ENCODE measurements around the gene TIMP2. TPM values are rescaled to one million over a fixed set of nuclear protein-coding genes. Genes with fewer than 3 reads are reported as not detected.

TIMP2 gene
- total RNA-seq, 2 donors from 2014 or later = 99.1 to 158 TPM

GRCh38 chr17:78970834-78971755 lies 45.9 kb upstream of the TIMP2 start:
- peak; percentile 82 for DNase-seq (ENCODE audit: low spot score)
- Histone ChIP-seq H3K27me3 (no peaks in the 10 kb centered on the region), H3K9me3 (no peaks in the 10 kb centered on the region), H3K4me3 (no peak overlapping the region), H3K4me1 (peaks cover 0 to 45% of the 10 kb centered on the region in 2 donors), H3K36me3 (peaks cover 5% of the 10 kb centered on the region), H3K27ac (peak overlapping the region; percentile 58 to 60)
- TF ChIP-seq CTCF (IDR thresholded peaks at IDR 0.05) = peak; percentile 79 to 94

- DNase-seq (ENCODE audit: low spot score) = no peak
These were observed 44.7 kb upstream of the TIMP2 start for GRCh38 chr17:78969865-78970264.

GRCh38 chr17:78967782-78968362 lies 42.7 kb upstream of the TIMP2 start:
- no peak for DNase-seq (ENCODE audit: low spot score)
- H3K9me3 ChIP-seq = no peaks in the 10 kb centered on the region
- H3K27me3 ChIP-seq = no peaks in the 10 kb centered on the region
- H3K27ac ChIP-seq = no peak overlapping the region
- H3K4me1 ChIP-seq = peaks cover 0 to 18% of the 10 kb centered on the region in 2 donors
- no peak overlapping the region for H3K4me3 ChIP-seq
- no peak for TF ChIP-seq CTCF (IDR thresholded peaks at IDR 0.05)
- H3K36me3 ChIP-seq = peaks cover 5% of the 10 kb centered on the region

More at GRCh38 chr17:78969865-78970264, 44.7 kb upstream of the TIMP2 start:
- Histone ChIP-seq H3K9me3 (no peaks in the 10 kb centered on the region), H3K4me1 (peaks cover 0 to 32% of the 10 kb centered on the region in 2 donors), H3K27me3 (no peaks in the 10 kb centered on the region), H3K4me3 (no peak overlapping the region), H3K36me3 (peaks cover 5% of the 10 kb centered on the region), H3K27ac (peak overlapping the region in 1 of 2 donors; percentile 58)
- TF ChIP-seq CTCF (IDR thresholded peaks at IDR 0.05) = no peak

- TF ChIP-seq CTCF (IDR thresholded peaks at IDR 0.05) = no peak
- Histone ChIP-seq H3K27me3 (no peaks in the 10 kb centered on the region), H3K36me3 (peaks cover 5% of the 10 kb centered on the region), H3K9me3 (no peaks in the 10 kb centered on the region), H3K4me3 (no peak overlapping the region), H3K4me1 (peaks cover 0 to 18% of the 10 kb centered on the region in 2 donors), H3K27ac (no peak overlapping the region)
- no peak for DNase-seq (ENCODE audit: low spot score)
These were observed 41.9 kb upstream of the TIMP2 start for GRCh38 chr17:78966910-78967600.

- no peak for DNase-seq (ENCODE audit: low spot score)
- Histone ChIP-seq H3K9me3 (no peaks in the 10 kb centered on the region), H3K4me1 (peaks cover 0 to 19% of the 10 kb centered on the region in 2 donors), H3K36me3 (peaks cover 5% of the 10 kb centered on the region), H3K27ac (no peak overlapping the region), H3K4me3 (no peak overlapping the region), H3K27me3 (no peaks in the 10 kb centered on the region)
- TF ChIP-seq CTCF (IDR thresholded peaks at IDR 0.05) = no peak
These were observed 41.1 kb upstream of the TIMP2 start for GRCh38 chr17:78966123-78966813.

All from right atrium auricular region (tissue), 2 donors.